A549 (cell line): ENCODE measurements around the gene ARPC2. TPM values are rescaled to one million over a fixed set of nuclear protein-coding genes. Genes with fewer than 3 reads are reported as not detected.

Experiments
- ATAC-seq, 2 experiments: fragments of 200-7000 bp in 1 of 2; fragments of >200 bp in 1 of 2; cut with Nextera tagmentation in 1 of 2; cut with Tn5 transposase in 1 of 2; 3 replicates each; pipeline versions ENCODE4 v1.8.0 to v1.9.1; 2018 to 2020; ENCODE audit warnings: mild to moderate bottlenecking in 1 of 2, moderate library complexity in 1 of 2
- CTCF ChIA-PET: fragments of 300-600 bp; sonication (Branson Sonifier 250); formaldehyde crosslinking; extraction: SDS; loops from one replicate; lab custom pipeline; 2021; ENCODE audit warnings: antibody characterized with exemption, inconsistent platforms; lab: Yijun Ruan, JAX
- POLR2A ChIA-PET: fragments of 350-600 bp; formaldehyde crosslinking; extraction: SDS; loops from one replicate; lab custom pipeline; 2021; ENCODE audit warnings: antibody characterized with exemption, inconsistent platforms; lab: Yijun Ruan, JAX
- DNase-seq, 2 experiments: peaks; one replicate each; pipeline versions ENCODE4 v3.0.0 to v3.0.0-alpha.2; 2011 to 2016; ENCODE audit warnings: low read depth in 1 of 2, low spot score in 1 of 2
- FAIRE-seq: peaks from 2 replicates; lab custom pipeline; 2011; peaks lifted over from hg19 to GRCh38; lab: Jason Lieb, UNC
- H3K27ac ChIP-seq, 2 experiments: fragments of >200 bp; sonication (Bioruptor Twin); formaldehyde crosslinking; 3 replicates each; pipeline ENCODE4 v1.5.1; 2016 to 2017
- H3K4me1 ChIP-seq: fragments of >200 bp; sonication (Bioruptor Twin); formaldehyde crosslinking; 3 replicates; pipeline ENCODE4 v1.6.1; 2016
- H3K4me2 ChIP-seq: fragments of >200 bp; sonication (Bioruptor Twin); formaldehyde crosslinking; 3 replicates; pipeline ENCODE4 v1.6.1; 2016
- H3K4me3 ChIP-seq: fragments of >200 bp; sonication (Bioruptor Twin); formaldehyde crosslinking; 3 replicates; pipeline ENCODE4 v1.5.1; 2016
- H3K9me3 ChIP-seq: fragments of >200 bp; sonication (Bioruptor Twin); formaldehyde crosslinking; 3 replicates; pipeline ENCODE4 v1.6.1; 2016
- CBX8 ChIP-seq: fragments of 200-600 bp; sonication (generic); IDR thresholded peaks from 2 replicates; pipeline ENCODE4 v1.6.1; 2016
- CEBPB ChIP-seq, 2 experiments: fragments of >200 bp in 1 of 2; sonication (Bioruptor Twin) in 1 of 2; formaldehyde crosslinking in 1 of 2; IDR thresholded peaks; 2 replicates each; pipeline ENCODE4 v1.6.1; 2012 to 2016
- CHD2 ChIP-seq: fragments of 150-350 bp; IDR thresholded peaks from 2 replicates; pipeline ENCODE4 v1.6.1; 2014; ENCODE audit warnings: low read length; ENCODE audit not compliant: partially characterized antibody
- EHMT2 ChIP-seq: fragments of 200-600 bp; sonication (generic); IDR thresholded peaks from 2 replicates; pipeline ENCODE4 v1.6.1; 2016; ENCODE audit warnings: antibody characterized with exemption, low read depth, mild to moderate bottlenecking, moderate library complexity
- GATA3 ChIP-seq: IDR thresholded peaks from 2 replicates; pipeline ENCODE4 v1.6.1; 2012; ENCODE audit warnings: borderline replicate concordance
- HDAC2 ChIP-seq: fragments of 200-600 bp; sonication (generic); IDR thresholded peaks from 2 replicates; pipeline ENCODE4 v1.6.1; 2016
- HES2 ChIP-seq: fragments of >200 bp; sonication (Bioruptor Twin); formaldehyde crosslinking; IDR thresholded peaks from 2 replicates; pipeline ENCODE4 v1.6.1; 2016
- KDM5A ChIP-seq: fragments of 200-600 bp; sonication (generic); IDR thresholded peaks from 2 replicates; pipeline ENCODE4 v1.6.1; 2016; ENCODE audit warnings: antibody characterized with exemption, mild to moderate bottlenecking
- MAFK ChIP-seq: fragments of 450-650 bp; IDR thresholded peaks from 2 replicates; pipeline ENCODE4 v1.6.1; 2014; ENCODE audit not compliant: partially characterized antibody
- MAZ ChIP-seq: fragments of 150-350 bp; IDR thresholded peaks from 2 replicates; pipeline ENCODE4 v1.6.1; 2014; ENCODE audit warnings: antibody characterized with exemption, low read depth, low read length, borderline replicate concordance
- NFE2L2 ChIP-seq: fragments of 150-350 bp; conservative IDR thresholded peaks from 2 replicates; pipeline ENCODE4 v1.6.1; 2014; ENCODE audit warnings: low read length
- PBX3 ChIP-seq: IDR thresholded peaks from 2 replicates; pipeline ENCODE4 v1.6.1; 2012
- PHF8 ChIP-seq: fragments of 200-600 bp; sonication (generic); IDR thresholded peaks from 2 replicates; pipeline ENCODE4 v1.6.1; 2016; ENCODE audit warnings: low read depth, mild to moderate bottlenecking, antibody characterized with exemption, moderate library complexity, borderline replicate concordance
- RARB ChIP-seq: fragments of 250-450 bp; sonication (Bioruptor Pico); IDR thresholded peaks from 2 replicates; pipeline ENCODE4 v1.8.0; 2021; ENCODE audit warnings: mild to moderate bottlenecking, moderate library complexity
- RNF2 ChIP-seq: fragments of 200-600 bp; sonication (generic); IDR thresholded peaks from 2 replicates; pipeline ENCODE4 v1.6.1; 2016; ENCODE audit warnings: low read depth, mild to moderate bottlenecking, antibody characterized with exemption, moderate library complexity, borderline replicate concordance
- TFCP2L1 ChIP-seq: fragments of 250-450 bp; sonication (Bioruptor Pico); IDR thresholded peaks from 2 replicates; pipeline ENCODE4 v1.5.0; 2021; ENCODE audit warnings: mild to moderate bottlenecking
- ZFP36 ChIP-seq: fragments of 450-650 bp; IDR thresholded peaks from 2 replicates; pipeline ENCODE4 v1.6.1; 2014; ENCODE audit warnings: borderline replicate concordance; ENCODE audit not compliant: partially characterized antibody
- WGBS: methylation state at CpG from one replicate; pipeline ENCODE4 v1.1.6; 2017; ENCODE audit errors: missing lambda C conversion rate; 5-methylcytosine and 5-hydroxymethylcytosine counted together
- polyA plus RNA-seq, 4 experiments: library from polyadenylated mRNA; depleted of rRNA in 3 of 4; stranded (reverse); fragments of >200 nt; fragmentation: RNase III in 1 of 4; extraction: RNeasy Plus Mini Kit Qiagen cat#74134 plus additional on column Dnase treatment in 1 of 4; gene quantifications; 2 replicates in 3 of 4; 3 replicates in 1 of 4; pipeline ENCODE4 v1.2.3, GENCODE V29; 2011 to 2017
- TF ChIP-seq, protein P1 (sequence below): fragments of 150-350 bp; IDR thresholded peaks from 2 replicates; pipeline ENCODE4 v1.6.1; 2014; ENCODE audit warnings: low read depth, mild to moderate bottlenecking, low read length

The ARPC2 gene
- polyA plus RNA-seq, 2 of the 4 experiments (the other 2 are of a cell fraction) = 263 to 374 TPM

- TF ChIP-seq MAZ (no peak), RARB (CRISPR knock-in tag) (no peak), ZFP36 (no peak), PHF8 (no peak), PBX3 (no peak)
- TF ChIP-seq, protein P1, sequence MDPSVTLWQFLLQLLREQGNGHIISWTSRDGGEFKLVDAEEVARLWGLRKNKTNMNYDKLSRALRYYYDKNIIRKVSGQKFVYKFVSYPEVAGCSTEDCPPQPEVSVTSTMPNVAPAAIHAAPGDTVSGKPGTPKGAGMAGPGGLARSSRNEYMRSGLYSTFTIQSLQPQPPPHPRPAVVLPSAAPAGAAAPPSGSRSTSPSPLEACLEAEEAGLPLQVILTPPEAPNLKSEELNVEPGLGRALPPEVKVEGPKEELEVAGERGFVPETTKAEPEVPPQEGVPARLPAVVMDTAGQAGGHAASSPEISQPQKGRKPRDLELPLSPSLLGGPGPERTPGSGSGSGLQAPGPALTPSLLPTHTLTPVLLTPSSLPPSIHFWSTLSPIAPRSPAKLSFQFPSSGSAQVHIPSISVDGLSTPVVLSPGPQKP = no peak
Measured at GRCh38 chr2:218224186-218224585, 7.2 kb downstream of the ARPC2 start (continued).

- Histone ChIP-seq H3K4me2 (no peak overlapping the region), H3K27ac (no peak overlapping the region), H3K4me3 (no peak overlapping the region), H3K9me3 (no peaks in the 10 kb centered on the region), H3K4me1 (peaks cover 33% of the 10 kb centered on the region)
- WGBS = 79% methylated on average over 3 of the region's 3 CpGs
- CTCF ChIA-PET = interaction anchor here (0.6 kb wide), 1 partner anchor 1264 kb away, joined by 3 read pairs; no protein-coding TSS in a partner anchor
- TF ChIP-seq GATA3 = no peak
- TF ChIP-seq TFCP2L1 (CRISPR knock-in tag) = no peak
- ATAC-seq = no peak
- DNase-seq = no peak
- no peak for FAIRE-seq
- POLR2A ChIA-PET = no interaction called here
Measured at GRCh38 chr2:218226903-218227302, 9.9 kb downstream of the ARPC2 start.

DNA sequence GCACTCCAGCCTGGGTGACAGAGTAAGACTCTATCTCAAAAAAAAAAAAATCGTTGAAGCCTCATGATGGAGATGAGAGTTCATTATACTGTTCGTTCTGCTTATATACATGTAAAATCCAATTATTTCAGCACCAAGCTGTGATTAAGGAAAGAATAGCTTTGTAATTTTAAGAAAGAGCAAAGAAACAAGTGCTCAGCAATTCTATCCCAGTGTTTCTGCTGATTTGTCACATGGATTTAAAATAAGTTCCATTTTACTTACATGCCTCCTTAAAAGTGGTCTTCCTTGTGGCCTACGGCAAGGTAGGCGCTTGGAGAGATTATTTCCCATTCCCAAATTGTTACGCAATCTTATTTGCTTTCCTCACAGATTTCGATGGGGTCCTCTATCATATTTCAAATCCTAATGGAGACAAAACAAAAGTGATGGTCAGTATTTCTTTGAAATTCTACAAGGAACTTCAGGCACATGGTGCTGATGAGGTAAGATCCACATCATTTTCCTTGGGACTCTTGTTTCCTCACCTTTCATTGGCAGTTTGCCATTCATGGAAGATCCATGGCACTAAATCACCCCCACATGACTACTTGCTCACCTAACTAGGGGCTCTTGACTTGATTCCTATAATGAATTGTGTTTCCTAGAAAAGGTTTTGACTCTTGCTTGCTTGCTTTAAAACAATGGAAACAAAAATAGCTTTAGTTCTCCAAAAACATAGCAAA, 11.5 kb downstream of the ARPC2 start:
- H3K4me3 ChIP-seq = no peak overlapping the region
- H3K4me1 ChIP-seq = peaks cover 27% of the 10 kb centered on the region
- WGBS = 89% methylated on average over 6 of the region's 6 CpGs
- POLR2A ChIA-PET = interaction anchor here (0.6 to 0.9 kb wide), 2 partner anchors 11 to 431 kb away, joined by 3 read pairs; partner anchors contain the start of genes ARPC2, BCS1L and ZNF142
- TF ChIP-seq CEBPB (IDR thresholded peaks at IDR 0.05) (peak; percentile 54 to 90), KDM5A (no peak), MAFK (peak; percentile 43)
- no peaks in the 10 kb centered on the region for H3K9me3 ChIP-seq
- ATAC-seq = no peak
- CTCF ChIA-PET = interaction anchor here (1.8 to 2.6 kb wide), 4 partner anchors 9 to 43 kb away, joined by 5 to 8 read pairs (median 8); partner anchors contain the start of gene GPBAR1
- 0 out of 6 replicates have a peak overlapping the region, but pooled peaks of 1 of the 2 experiments have one; percentile 6 for H3K27ac ChIP-seq
- H3K4me2 ChIP-seq = peak overlapping the region; percentile 27
- FAIRE-seq = no peak
- DNase-seq = peak in 1 of 2 experiments; percentile 20

- no peak for TF ChIP-seq RNF2
- TF ChIP-seq EHMT2 = no peak
- TF ChIP-seq HES2 = no peak
- no peak for TF ChIP-seq CBX8
- TF ChIP-seq NFE2L2 = no peak
- TF ChIP-seq HDAC2 = no peak
- no peak for TF ChIP-seq CHD2
- no peaks in the 10 kb centered on the region for H3K9me3 ChIP-seq
- WGBS = 27% methylated on average over 3 of the region's 3 CpGs
- H3K27ac ChIP-seq = 0 out of 6 replicates have a peak overlapping the region, but pooled peaks of 1 of the 2 experiments have one; percentile 12
- ChIA-PET CTCF (interaction anchor here (1.1 to 2.6 kb wide), 5 partner anchors 9 to 44 kb away, joined by 3 to 8 read pairs (median 7); partner anchors contain the start of gene GPBAR1), POLR2A (interaction anchor here (0.9 kb wide), 1 partner anchor 12 kb away, joined by 3 read pairs; the partner anchor contains the start of gene ARPC2)
- ATAC-seq (peak in 1 of 2 experiments; percentile 60; a peak in 3 of 6 replicates), DNase-seq (peak in 1 of 2 experiments; percentile 23), FAIRE-seq (no peak)
- peak overlapping the region; percentile 27; the same call in 2 of the 3 replicates for H3K4me2 ChIP-seq
- peaks cover 29% of the 10 kb centered on the region for H3K4me1 ChIP-seq
- H3K4me3 ChIP-seq = no peak overlapping the region
Measured at GRCh38 chr2:218229239-218229638, 12.2 kb downstream of the ARPC2 start.
